NCI-H1092 (cell line): ENCODE results near the gene SLC38A8.

ENCODE experiments used
- DNase-seq: peaks from one replicate; lab custom pipeline; 2025; lab: John Stamatoyannopoulos, UW

The SLC38A8 gene

DNA sequence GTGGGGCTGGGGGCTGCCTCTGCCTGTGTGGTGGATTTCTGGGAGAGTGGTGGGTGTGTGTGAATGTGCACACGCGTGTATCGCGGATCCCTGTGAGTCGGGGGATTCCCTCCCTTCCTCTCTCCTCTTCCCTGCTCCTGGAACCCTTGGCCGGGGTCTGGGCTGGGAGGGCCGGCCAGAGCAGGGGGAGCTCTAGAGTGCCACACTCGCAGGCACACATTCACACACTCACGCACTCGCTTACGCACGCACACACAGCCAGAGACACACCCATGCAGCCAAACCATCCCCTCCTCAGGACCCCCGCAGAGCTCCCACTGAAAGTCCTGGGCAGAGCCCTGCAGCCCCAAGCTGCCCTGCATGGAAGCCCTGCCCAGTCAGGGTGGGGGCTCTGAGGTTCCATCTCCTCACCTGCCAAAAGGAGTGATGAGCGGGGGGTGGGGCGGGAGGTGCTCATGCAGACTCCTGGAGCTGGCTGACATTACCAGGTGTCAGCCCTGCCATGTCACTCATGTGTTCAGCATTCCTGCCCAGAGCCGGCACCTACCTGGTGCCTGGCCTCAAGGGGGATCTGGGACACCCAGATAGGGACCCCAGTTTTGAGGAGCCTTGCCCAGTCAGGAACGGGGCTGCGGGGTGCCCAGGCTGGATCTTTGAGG, 72.7 kb downstream of the SLC38A8 start:
- DNase-seq = no peak

DNA sequence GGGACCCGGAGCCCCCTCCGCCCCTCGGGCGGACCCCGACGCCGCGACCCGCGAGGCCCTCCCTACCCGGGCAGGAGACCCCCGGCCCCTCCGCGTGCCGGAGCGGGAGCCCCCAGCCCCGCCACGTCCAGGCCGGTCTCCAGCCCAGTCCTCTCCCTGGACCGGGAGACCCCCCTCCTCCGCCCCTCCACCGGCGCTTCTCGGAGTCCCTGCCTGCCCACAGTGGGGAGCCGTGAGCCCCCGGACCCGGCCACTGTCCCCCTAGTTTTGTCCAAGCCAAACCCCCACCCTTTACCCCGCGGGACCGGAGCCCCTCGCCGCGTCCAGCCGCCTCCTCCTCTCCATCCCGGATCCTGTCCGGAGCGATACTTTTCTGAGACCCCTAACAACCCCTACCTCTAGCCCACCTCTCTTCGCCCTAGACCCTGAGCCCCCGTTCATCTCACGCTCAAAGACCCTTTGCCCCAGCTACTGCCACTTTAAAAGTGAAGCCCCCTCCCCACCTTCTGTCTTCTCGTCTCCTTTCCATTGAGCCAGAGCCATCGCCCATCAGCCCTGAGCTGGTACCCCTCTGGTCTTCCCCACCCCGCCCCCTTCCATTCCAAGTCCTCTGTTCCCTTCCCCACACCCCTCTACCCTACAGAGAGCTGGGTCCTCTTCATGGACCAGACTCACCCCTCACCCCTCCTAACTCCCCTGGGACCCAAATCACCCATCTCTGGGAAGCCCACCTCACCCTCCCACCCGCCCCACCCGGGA, 73.5 kb downstream of the SLC38A8 start:
- DNase-seq = no peak

DNA sequence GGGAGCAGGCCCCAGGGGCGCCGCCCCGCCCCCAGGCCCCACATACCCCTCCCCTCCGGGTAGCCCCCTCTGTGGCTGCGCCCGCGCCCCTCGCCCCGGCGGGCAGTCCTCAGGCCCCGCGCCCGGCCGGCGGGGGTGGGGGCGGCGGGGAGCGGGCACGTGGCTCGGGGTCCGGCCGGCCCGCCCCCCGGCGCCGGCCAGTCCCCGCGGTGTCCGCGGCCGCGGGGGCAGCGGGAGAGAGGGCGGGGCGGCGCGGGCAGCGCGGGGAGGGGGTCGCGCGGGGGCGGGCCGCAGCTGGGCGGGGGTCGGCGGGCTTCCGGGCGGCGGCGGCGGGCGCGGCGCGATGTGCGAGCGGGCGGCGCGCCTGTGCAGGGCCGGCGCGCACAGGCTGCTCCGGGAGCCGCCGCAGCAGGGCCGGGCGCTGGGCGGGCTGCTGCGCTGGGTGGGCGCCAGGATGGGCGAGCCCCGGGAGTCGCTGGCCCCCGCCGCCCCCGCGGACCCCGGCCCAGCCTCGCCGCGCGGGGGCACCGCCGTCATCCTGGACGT, 74.2 kb downstream of the SLC38A8 start:
- no peak for DNase-seq

DNA sequence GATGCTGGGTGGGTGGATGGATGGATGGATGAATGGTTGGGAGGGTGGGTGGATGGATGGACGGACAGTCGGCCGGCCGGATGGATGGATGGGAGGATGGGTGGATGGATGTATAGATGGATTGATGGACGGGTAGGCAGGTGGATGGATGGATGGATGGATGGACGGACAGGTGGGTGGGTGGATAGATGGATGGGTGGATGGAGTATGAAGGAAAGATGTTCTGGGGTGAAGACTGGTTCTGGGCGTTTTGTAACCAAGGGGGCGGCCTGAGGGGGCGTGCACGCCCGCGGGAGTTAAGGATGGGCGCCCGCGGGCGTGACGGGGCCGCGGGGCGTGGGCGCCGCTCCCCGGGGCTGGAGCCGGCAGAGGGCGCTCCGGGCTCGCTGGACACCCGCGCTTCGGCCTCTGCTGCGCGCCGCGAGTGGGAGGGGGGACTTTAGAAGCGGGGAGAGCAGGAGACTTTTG, 74.7 kb downstream of the SLC38A8 start, which contains the start of gene NECAB2:
Gene NECAB2, plus strand, starts transcription at position 407 of the 468 bp plus-strand sequence. CDS start 405 bp downstream, outside the sequence.
- DNase-seq = peak; percentile 22

DNA sequence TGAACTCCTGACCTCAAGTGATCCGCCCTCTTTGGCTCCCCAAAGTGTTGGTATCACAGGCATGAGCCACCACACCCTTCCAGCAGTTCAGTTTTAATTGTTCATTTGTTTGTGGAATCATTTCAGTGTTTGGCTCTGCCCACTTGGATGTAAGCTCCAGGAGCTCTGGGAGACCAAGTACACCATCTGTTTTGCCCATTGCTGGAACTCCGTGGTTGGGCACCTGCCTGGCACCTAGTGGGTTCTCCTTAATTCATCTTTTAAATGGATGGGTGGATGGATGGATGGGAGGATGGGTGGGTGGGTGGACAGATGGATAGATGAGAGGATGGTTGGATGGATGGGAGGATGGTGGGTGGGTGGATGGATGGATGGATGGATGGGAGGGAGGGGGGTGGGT, 75.5 kb downstream of the SLC38A8 start:
- no peak for DNase-seq

DNA sequence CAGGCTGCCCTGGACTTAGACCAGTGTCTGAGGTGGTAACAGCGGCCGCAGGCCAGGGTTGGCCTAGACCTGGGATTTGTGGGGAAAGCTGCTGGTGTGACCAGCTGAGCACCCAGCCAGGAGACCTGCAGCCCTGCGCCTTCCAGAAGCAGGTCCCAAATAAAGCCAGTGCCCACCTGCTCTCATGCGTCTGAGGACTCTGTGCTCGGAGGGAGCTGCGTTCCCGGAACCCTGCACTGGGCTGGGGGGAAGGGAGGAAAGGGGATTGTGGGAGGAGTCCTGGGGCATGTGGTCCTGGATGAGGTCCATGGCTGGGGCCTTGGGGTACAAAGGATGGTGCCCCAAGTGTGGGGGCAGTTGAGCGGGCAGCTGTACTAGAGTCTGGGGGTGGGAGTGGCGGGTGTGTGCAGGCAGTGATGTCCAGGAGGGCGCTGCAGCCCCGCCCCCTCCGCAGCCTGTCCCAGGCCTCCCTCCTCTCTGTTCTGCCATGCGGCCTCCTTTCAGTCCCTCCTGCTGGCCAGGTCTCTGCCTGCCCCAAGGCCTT, 76.4 kb downstream of the SLC38A8 start:
- DNase-seq = no peak

DNA sequence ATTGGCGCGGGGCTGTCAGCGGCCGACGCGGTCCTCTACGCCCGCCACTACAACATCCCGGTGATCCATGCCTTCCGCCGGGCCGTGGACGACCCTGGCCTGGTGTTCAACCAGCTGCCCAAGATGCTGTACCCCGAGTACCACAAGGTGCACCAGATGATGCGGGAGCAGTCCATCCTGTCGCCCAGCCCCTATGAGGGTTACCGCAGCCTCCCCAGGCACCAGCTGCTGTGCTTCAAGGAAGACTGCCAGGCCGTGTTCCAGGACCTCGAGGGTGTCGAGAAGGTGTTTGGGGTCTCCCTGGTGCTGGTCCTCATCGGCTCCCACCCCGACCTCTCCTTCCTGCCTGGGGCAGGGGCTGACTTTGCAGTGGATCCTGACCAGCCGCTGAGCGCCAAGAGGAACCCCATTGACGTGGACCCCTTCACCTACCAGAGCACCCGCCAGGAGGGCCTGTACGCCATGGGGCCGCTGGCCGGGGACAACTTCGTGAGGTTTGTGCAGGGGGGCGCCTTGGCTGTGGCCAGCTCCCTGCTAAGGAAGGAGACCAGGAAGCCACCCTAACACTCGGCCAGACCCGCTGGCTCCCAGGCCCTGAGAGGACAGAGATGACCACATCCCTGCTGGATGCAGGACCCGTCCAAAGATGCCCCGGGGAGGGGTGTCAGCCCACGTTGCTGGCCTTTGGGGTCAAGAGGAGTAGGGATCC, 77.0 kb downstream of the SLC38A8 start:
- DNase-seq = no peak

DNA sequence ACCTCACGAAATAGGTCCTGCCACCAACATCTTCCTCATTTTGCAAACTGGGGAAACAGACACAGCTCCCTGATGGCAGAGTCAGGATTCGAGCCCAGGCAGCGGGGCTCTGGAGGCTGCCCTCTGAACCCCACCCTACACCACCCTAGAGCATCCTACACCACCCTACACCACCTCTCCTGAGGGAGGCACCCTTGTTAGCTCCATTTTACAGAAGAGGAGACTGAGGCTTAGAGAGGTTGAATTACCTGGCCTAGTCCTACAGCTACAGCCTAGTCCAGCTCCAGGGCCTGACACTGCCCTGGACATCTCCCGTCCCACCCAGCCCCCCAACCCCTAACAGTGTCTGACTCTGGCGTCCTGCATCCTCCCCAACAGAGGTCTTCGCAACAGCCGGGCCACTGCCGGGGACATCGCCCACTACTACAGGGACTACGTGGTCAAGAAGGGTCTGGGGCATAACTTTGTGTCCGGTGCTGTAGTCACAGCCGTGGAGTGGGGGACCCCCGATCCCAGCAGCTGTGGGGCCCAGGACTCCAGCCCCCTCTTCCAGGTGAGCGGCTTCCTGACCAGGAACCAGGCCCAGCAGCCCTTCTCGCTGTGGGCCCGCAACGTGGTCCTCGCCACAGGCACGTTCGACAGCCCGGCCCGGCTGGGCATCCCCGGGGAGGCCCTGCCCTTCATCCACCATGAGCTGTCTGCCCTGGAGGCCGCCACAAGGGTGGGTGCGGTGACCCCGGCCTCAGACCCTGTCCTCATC, 77.7 kb downstream of the SLC38A8 start:
- no peak for DNase-seq

DNA sequence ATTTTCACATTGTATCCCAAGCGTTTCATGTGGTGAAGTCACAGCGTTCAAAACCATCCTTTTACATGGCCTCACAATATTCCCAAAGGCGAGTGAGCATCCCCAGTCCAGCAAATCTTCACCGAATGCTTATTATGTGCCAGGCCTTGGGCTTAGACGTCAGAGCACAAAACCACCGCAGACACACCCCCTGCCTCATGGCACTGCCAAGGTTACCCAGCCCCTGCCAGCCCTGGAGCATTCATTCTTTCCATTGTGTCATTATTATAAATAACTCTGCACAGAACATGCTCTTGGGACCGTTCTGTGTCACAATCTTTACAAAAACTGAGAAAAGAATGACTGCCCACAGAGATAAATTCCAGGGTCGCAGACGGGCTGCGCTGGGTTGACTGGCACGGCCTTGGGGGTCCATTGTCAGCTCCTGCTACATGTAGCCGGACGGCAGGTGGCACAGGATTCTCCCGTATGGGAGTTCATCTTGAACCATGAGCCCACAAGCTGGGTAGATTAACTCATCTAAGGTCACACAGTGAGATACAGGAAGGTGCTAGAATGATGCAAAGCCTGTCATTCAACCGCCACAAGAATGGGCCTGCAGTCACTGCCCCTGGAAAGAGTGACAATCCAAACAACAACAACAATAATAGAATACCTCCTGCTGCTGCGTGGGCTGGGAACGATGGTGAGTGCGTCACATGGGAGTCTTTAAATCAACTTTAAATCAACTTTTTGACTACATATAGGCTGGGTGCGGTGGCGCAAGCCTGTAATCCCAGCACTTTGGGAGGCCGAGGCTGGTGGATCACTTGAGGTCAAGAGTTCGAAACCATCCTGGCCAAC, 79.1 kb downstream of the SLC38A8 start:
- DNase-seq = no peak

DNA sequence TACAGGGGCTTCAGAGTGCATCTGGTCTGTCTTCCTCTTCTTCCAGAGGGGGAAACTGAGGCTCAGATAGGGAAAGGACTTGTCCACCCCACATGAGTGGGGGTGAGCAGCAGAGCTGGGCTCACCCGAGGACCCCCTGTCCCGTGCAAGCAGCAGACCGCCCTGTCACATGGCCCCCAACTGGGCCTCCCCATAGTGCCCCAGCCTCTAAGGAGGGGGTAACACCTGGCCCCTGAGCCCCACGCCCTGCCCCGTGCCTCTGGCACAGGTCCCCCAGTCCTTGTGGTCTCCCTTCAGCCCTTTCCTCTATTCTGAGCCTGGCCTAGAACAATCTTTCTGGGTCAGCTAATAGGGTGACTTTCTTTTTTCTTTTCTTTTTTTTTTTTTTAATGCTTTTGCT, 81.0 kb downstream of the SLC38A8 start:
- DNase-seq = no peak

DNA sequence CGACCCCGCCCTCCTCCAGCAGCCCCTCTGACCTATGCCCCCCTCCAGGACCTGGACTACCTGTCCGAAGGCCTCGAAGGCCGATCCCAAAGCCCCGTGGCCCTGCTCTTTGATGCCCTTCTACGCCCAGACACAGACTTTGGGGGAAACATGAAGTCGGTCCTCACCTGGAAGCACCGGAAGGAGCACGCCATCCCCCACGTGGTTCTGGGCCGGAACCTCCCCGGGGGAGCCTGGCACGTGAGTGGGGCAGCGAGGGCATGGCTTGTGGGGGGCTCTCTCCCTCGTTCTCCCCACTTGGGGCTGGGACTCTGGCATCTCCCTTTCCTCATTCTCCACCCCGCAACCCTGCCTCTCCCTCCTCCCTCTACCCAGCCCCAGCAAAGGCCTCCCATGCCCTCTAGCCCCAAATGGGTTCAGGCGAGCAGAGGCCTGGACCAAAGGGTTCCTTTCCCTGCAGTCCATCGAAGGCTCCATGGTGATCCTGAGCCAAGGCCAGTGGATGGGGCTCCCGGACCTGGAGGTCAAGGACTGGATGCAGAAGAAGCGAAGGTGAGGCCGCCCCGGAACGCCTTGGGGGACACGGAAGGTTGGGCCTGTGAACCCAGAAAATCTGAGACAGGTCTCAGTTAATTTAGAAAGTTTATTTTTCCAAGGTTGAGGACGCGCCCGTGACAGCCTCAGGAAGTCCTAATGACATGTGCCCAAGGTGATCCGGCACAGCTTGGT, 81.9 kb downstream of the SLC38A8 start:
- DNase-seq = no peak
